Fibroblast of pulmonary artery (primary cell): ENCODE measurements around the gene GMCL2.
A peak's percentile ranks its signal among the peaks of the same experiment; 100 is the strongest.

Experiments
- DNase-seq: peaks from one replicate; pipeline ENCODE4 v3.0.0-alpha.2; 2010; ENCODE audit warnings: low read depth
- H3K4me3 ChIP-seq: replicated peaks from 2 replicates; pipeline ENCODE4 v1.5.1; 2011; ENCODE audit warnings: low read depth, mild to moderate bottlenecking, control low read depth, low read length, moderate library complexity
- TF ChIP-seq, protein P1 (sequence below): IDR thresholded peaks from 2 replicates; pipeline ENCODE4 v1.5.1; 2011; ENCODE audit warnings: mild to moderate bottlenecking, control low read depth, low read length, inconsistent platforms; ENCODE audit errors: missing control alignments

Gene GMCL2

DNA sequence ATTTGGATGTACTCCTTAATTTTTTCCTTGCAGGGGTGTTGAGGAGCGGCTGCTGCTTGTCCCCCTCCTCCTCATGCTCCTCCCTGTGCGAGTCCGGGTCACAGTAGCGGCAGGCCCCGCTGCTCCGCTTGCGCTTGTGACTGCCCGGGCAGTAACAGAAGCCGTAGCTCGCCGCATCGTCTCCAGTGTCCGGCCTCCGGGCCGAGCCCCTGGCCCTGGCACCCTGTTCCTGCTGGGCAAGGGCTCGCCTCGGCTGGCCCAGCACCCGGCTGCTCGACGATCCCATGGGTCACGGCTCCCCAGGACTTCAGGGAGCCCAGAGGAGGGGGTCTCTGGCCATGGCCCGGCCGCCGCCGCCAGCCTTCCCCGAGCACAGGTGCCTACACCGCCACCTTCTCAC is at the start of gene GMCL2:
GMCL2 (minus strand) TSS at position 358 of the 400 bp plus-strand sequence; CDS start at position 286, 72 bp downstream.
- TF ChIP-seq, protein P1, sequence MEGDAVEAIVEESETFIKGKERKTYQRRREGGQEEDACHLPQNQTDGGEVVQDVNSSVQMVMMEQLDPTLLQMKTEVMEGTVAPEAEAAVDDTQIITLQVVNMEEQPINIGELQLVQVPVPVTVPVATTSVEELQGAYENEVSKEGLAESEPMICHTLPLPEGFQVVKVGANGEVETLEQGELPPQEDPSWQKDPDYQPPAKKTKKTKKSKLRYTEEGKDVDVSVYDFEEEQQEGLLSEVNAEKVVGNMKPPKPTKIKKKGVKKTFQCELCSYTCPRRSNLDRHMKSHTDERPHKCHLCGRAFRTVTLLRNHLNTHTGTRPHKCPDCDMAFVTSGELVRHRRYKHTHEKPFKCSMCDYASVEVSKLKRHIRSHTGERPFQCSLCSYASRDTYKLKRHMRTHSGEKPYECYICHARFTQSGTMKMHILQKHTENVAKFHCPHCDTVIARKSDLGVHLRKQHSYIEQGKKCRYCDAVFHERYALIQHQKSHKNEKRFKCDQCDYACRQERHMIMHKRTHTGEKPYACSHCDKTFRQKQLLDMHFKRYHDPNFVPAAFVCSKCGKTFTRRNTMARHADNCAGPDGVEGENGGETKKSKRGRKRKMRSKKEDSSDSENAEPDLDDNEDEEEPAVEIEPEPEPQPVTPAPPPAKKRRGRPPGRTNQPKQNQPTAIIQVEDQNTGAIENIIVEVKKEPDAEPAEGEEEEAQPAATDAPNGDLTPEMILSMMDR, result no peak
- H3K4me3 ChIP-seq, result no peak within 1 kb of the TSS
- no peak for DNase-seq

DNA sequence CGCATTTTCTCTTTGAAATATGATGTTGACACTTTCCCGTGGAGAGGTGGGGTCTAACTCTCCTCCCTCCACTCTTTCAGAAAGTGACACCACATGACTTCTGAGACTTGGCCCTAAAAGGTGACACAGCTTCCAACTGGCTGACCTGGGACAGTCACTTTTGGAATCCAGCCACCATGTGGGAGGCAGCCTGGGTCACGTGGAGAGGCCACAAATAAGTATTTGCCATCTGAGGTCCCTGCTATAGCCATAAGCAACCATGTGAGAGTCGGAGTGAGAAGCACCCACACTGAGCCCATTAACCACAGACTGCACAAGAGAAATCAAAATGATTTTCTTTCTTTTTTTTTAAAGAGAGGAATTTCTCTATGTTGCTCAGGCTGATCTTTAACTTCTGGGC is 49.5 kb upstream of the GMCL2 start:
- DNase-seq, result no peak
- TF ChIP-seq, protein P1, result no peak

DNA sequence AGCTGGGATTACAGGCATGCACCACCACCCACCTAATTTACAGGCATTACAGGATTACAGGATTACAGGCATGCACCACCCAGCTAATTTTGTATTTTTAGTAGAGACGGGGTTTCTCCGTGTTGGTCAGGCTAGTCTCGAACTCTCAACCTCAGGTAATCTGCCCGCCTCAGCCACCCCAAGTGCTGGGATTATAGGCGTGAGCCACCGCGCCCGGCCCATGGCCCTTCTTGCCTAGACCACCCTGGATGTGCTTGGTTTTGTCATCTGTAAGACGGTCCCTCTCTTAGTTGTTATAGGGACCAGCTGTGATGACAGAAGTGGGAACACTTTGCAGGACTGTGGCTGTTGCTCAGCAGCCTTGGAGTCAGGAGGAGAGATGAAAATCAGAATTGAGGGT is 49.0 kb upstream of the GMCL2 start:
- TF ChIP-seq, protein P1, result no peak
- no peak overlapping the region for H3K4me3 ChIP-seq
- DNase-seq, result no peak

More for the DNA sequence above, 49.5 kb upstream of the GMCL2 start:
- no peak overlapping the region for H3K4me3 ChIP-seq

DNA sequence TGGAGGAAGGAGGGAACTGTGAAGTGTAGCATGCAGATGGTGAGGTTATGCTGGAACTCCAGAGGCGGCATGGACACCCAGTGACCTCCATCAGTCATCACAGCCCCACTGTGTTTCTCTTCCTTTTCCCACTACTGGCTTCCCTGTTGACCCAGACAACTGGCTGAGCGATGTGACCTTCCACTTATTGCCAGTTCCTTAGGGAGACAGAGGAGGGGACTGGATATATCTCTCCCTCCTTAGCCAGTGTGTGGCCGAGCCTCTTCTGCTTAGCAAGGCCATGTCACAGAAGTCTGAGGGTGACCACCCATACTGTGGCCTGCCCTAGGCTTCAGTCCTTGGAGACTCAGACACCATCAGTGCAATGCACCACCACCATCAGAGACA is 48.4 kb upstream of the GMCL2 start:
- H3K4me3 ChIP-seq, result no peak overlapping the region
- TF ChIP-seq, protein P1, result no peak

DNA sequence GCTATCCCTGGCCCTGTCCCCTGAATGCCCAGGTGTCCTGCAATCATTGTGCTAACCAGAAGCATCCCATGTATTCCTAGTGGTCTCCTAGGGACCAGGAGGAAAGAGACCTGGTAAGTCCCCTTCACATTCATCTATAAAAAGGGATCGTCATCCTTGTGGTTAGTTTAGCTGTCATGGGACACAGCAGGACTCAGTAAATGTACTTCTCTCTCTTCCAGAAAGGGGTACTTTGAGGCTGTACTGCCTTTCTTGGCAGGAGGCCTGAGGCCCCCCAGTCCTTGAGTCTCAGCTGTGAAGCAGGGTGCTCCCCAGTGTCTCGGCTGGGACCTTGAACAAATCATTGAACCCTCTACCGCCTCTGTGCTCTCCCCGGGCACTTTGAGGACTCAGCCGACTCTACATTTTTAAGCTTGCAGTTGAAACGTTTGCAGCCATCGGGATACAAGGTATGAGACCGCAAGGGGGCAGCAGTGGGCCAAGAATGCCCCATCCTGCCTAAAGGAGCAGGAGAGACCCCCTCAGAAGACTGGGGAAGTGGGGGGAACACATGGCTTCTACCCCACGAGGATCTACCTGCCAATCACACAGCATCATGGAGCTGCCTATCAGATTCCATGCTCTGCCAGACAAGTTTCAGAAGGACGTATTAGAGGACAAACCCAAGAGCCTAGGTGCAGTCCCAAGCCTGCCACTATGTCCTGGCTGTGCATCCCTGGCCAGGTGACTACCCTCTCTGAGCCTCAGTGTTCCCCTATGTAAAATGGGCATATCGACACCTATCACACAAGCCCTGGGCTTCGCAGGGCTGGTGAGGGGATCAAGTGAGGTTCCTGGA is 47.8 kb upstream of the GMCL2 start:
- no peak overlapping the region for H3K4me3 ChIP-seq
- TF ChIP-seq, protein P1, result peak; percentile 75
- DNase-seq, result peak; percentile 66

More for the DNA sequence above, 48.4 kb upstream of the GMCL2 start:
- DNase-seq, result no peak

DNA sequence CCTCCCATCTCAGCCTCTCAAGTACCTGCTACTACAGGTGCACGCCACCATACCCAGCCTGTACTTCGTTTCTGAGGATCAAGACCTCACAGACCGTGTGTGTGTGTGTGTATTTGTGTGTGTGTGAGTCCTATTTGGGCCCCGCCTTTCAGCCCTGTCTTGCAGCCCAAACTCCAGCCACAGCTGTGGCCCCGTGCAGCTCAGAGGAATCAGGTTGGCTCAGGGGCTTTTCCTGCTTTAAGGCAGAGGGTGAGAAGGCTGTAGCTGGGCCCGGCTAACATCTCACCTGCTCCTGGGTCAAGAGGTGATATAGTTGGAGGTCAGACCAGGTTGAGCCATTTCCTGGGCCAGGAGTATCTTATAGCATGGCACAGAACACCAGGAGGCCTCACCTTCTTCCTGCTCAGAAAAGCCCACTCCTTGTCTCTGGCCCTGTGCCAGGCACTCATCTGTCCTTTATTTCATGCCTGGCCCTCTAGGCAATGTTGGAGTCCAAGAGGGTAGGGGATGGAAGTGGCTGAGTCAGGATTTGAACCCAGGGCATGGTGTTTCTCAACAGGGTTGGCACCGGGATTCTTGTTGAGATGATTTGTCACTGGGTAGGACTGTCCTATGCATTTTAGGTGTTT is 47.1 kb upstream of the GMCL2 start:
- no peak for DNase-seq
- TF ChIP-seq, protein P1, result no peak
- H3K4me3 ChIP-seq, result no peak overlapping the region
